Prostate gland (tissue), 2 donors: ENCODE data around the gene RTN4R. TPM values are rescaled to one million over a fixed set of nuclear protein-coding genes. Genes with fewer than 3 reads are reported as not detected.

Experiments used
- DNase-seq: peaks from one replicate; pipeline ENCODE4 v3.0.0-alpha.2; 2019; ENCODE audit warnings: low spot score
- H3K27ac ChIP-seq, 2 donors: fragments of 200-600 bp; sonication (generic); 2 replicates each; pipeline ENCODE4 v1.5.1; 2017 to 2019
- H3K27me3 ChIP-seq: fragments of 200-600 bp; sonication (generic); replicated peaks from 2 replicates; pipeline ENCODE4 v1.5.1; 2019; ENCODE audit not compliant: insufficient read depth
- H3K36me3 ChIP-seq, 2 donors: fragments of 200-600 bp; sonication (generic); 1 replicate in 1 of 2; 2 replicates in 1 of 2; pipeline versions ENCODE4 v1.5.1 to v1.8.1; 2017 to 2019
- H3K4me1 ChIP-seq: fragments of 200-600 bp; sonication (generic); replicated peaks from 2 replicates; pipeline ENCODE4 v1.5.1; 2019
- H3K4me3 ChIP-seq, 2 donors: fragments of 200-600 bp; sonication (generic); 2 replicates each; pipeline ENCODE4 v1.5.1; 2017 to 2019
- H3K9me3 ChIP-seq: fragments of 200-600 bp; sonication (generic); 2 replicates; pipeline ENCODE4 v1.5.1; 2017
- POLR2A ChIP-seq: fragments of 450-650 bp; IDR thresholded peaks from one replicate; pipeline ENCODE4 v1.6.1; 2016; ENCODE audit warnings: antibody characterized with exemption, mild to moderate bottlenecking
- POLR2AphosphoS5 ChIP-seq: sonication (generic); formaldehyde crosslinking; IDR thresholded peaks from one replicate; pipeline ENCODE4 v1.6.1; 2017; ENCODE audit warnings: antibody characterized with exemption
- WGBS: methylation state at CpG from one replicate; pipeline ENCODE4 v1.1.5; 2018; 5-methylcytosine and 5-hydroxymethylcytosine counted together
- intact Hi-C: fragments of 100-400 bp; cut with DNase I; formaldehyde crosslinking; loops from one replicate; pipeline ENCODE4 v1.14.2; 2022
- total RNA-seq, 2 donors: library from RNA; depleted of rRNA; stranded (reverse); fragments of >200 nt; gene quantifications; one replicate each; pipeline ENCODE4 v1.1.0, GENCODE V29; 2016
- TF ChIP-seq, protein P1 (sequence below), 4 experiments: fragments of 200-600 bp in 2 of 4; fragments of 450-650 bp in 2 of 4; sonication (generic) in 2 of 4; IDR thresholded peaks; 1 replicate in 3 of 4; 2 replicates in 1 of 4; pipeline ENCODE4 v1.5.1; 2016 to 2019; ENCODE audit warnings: antibody characterized with exemption in 4 of 4, mild to moderate bottlenecking in 2 of 4, moderate library complexity in 2 of 4

Gene RTN4R
- total RNA-seq, 2 donors from 2014 or later, result 4.4 to 6.0 TPM

DNA sequence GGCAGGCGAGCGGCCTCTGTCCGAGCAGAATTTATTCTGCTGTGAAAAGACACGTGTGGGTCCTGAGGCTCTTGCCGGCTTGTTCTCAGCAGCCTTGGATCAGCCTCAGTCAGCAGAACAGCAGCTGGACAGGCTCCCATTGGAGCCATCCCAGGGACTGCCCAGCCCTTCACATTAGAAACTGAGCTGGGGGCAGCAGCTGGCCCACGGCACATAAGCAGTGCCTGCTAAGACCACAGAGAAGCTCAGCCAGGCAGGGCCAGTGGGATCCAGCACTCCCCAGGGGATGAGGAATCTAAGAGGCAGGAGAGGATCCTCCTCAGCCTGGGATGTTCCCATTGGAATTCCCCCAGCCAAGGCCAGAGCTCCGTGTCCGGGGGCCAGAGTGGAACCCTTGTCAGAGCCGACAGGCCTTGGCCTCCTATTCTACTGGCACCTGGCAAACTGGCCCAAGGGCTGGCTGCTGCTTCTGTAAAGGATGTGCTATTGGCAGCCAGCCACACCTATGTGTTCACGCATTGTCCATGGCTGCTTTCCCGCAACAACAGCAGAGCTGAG lies 18.2 kb downstream of the RTN4R start:
- Histone ChIP-seq H3K36me3 (no peaks in the 10 kb centered on the region), H3K9me3 (no peaks in the 10 kb centered on the region), H3K4me3 (no peak overlapping the region), H3K27ac (no peak overlapping the region), H3K27me3 (no peaks in the 10 kb centered on the region), H3K4me1 (no peaks in the 10 kb centered on the region)
- 17% methylated on average over 8 of the region's 11 CpGs for WGBS
- intact Hi-C loops, result no loop called here
- peak; percentile 29 for DNase-seq
- TF ChIP-seq POLR2A (no peak), POLR2AphosphoS5 (no peak)
- TF ChIP-seq, protein P1, sequence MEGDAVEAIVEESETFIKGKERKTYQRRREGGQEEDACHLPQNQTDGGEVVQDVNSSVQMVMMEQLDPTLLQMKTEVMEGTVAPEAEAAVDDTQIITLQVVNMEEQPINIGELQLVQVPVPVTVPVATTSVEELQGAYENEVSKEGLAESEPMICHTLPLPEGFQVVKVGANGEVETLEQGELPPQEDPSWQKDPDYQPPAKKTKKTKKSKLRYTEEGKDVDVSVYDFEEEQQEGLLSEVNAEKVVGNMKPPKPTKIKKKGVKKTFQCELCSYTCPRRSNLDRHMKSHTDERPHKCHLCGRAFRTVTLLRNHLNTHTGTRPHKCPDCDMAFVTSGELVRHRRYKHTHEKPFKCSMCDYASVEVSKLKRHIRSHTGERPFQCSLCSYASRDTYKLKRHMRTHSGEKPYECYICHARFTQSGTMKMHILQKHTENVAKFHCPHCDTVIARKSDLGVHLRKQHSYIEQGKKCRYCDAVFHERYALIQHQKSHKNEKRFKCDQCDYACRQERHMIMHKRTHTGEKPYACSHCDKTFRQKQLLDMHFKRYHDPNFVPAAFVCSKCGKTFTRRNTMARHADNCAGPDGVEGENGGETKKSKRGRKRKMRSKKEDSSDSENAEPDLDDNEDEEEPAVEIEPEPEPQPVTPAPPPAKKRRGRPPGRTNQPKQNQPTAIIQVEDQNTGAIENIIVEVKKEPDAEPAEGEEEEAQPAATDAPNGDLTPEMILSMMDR (IDR thresholded peaks at IDR 0.05), result no peak

DNA sequence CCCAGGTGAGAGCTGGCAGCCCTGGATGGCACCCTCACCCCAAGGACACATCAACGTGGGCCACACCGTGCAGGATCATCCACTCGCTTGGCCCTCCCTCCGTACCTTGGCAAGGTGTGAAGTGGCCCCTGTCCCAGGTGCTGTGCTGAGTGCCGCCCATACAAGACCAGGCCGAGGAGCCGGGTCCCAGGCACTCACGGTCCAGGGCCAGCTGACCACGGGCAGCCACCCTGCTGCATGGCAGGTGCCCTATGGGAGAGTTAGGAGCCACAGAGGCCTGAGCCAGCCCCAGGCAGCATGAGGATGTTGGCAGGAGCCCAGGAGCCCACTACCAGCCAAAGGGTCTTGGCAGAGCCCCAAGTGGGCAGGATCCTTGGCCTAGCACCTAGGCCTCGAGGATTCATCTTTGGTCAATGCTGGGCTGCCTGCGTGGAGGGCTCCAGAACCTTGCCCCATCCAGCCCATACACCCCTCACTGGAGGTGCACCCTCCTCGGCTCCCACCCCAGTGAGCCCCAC lies 19.6 kb downstream of the RTN4R start:
- Histone ChIP-seq H3K27ac (no peak overlapping the region), H3K9me3 (no peaks in the 10 kb centered on the region), H3K4me1 (peaks cover 2% of the 10 kb centered on the region), H3K27me3 (no peaks in the 10 kb centered on the region), H3K4me3 (no peak overlapping the region), H3K36me3 (no peaks in the 10 kb centered on the region)
- intact Hi-C loops, result no loop called here
- 91% methylated on average over 12 of the region's 12 CpGs for WGBS
- TF ChIP-seq, protein P1 (IDR thresholded peaks at IDR 0.05), result no peak
- TF ChIP-seq POLR2A (no peak), POLR2AphosphoS5 (no peak)
- DNase-seq, result no peak

DNA sequence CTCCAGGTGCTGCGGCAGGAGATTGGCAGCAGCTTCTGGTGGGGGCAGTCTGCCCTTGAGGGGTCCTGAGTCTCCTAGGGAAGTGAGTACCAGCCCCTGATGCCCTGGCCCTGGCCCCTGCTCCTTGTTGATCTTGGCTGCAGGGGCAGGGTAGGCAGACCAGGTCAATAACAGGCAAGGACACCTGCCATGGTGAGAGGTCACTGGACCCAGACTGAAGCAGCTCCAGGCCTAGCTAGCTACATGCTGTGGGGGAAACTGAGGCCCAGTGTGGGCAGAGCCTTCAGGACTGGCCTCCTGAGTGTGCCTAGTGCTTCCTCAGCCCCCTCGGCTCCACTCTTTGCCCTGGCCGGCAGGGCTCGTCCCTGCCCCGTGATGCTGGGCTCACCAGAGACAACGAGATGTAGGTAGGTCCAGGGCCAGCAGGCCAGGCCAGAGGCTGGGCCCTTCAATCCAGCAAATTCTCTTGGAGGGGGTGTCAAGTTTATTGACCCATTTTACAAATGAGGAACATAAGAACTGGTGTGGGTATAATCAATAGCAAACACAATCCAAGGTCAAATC lies 20.4 kb downstream of the RTN4R start:
- no peaks in the 10 kb centered on the region for H3K27me3 ChIP-seq
- 88% methylated on average over 6 of the region's 6 CpGs for WGBS
- intact Hi-C loops, result no loop called here
- H3K27ac ChIP-seq, result no peak overlapping the region
- TF ChIP-seq, protein P1 (IDR thresholded peaks at IDR 0.05), result no peak
- TF ChIP-seq POLR2AphosphoS5, result no peak
- no peak for TF ChIP-seq POLR2A
- peaks cover 2% of the 10 kb centered on the region for H3K4me1 ChIP-seq
- no peaks in the 10 kb centered on the region for H3K9me3 ChIP-seq
- no peaks in the 10 kb centered on the region for H3K36me3 ChIP-seq
- no peak overlapping the region for H3K4me3 ChIP-seq
- DNase-seq, result no peak

DNA sequence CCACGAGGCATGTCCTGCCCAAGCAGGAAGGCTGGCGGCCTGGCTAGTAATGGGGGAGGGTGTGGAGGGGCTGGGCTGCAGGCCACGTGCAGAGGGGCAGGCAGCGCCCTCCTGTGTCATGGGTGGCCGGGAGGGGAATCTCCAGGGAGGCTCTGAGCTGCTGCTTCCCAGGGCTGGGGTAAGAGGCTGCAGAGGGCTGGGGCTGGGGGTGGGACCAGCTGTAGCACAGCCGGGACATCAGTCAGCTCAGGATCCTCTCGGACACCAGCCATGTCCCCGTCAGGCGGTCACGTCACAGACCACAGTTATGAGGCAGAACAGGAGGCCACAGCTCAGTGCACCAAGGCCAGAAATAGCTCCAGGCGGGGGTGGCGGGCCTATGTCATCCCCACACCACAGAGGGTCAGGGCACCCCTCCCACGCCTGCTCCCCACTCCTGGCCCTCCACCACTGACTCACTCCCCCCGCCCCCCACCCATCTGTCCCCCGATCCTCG lies 21.1 kb downstream of the RTN4R start:
- Histone ChIP-seq H3K9me3 (no peaks in the 10 kb centered on the region), H3K27me3 (no peaks in the 10 kb centered on the region), H3K27ac (no peak overlapping the region), H3K36me3 (no peaks in the 10 kb centered on the region), H3K4me3 (no peak overlapping the region), H3K4me1 (peaks cover 2% of the 10 kb centered on the region)
- 86% methylated on average over 16 of the region's 16 CpGs for WGBS
- TF ChIP-seq POLR2AphosphoS5, result no peak
- TF ChIP-seq, protein P1 (IDR thresholded peaks at IDR 0.05), result no peak
- TF ChIP-seq POLR2A, result no peak
- intact Hi-C loops, result no loop called here
- DNase-seq, result no peak
